ENCODE measurements around the gene SMIM33.

GRCh38 chr5:139443831-139444453 is 26.9 kb upstream of the SMIM33 start:
- no peak for TF ChIP-seq CTCF (IDR thresholded peaks at IDR 0.05)
- TF ChIP-seq POLR2A (IDR thresholded peaks at IDR 0.05): no peak
